ENCODE measurements around the gene NLRP3.

The NLRP3 gene

DNA sequence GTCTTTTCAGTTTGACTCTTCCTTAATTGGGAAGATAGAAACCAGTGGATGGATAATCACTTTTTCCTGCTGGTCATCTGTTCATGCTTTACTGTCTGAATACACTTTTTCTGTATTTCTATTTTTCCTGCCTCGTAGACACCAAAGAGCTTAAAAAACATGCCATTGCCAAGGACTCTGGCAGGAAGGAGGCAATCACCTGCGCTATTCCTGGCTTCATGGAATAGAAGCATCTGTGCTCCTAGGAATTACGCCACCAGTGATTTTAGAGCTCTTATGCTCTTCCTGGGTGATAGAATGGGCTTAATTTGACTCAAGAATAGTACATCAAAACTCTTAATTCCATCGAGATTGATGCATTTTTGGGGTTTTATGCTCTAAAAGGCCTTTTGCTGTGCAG, 26.2 kb downstream of the NLRP3 start:
- TF ChIP-seq, protein P1, sequence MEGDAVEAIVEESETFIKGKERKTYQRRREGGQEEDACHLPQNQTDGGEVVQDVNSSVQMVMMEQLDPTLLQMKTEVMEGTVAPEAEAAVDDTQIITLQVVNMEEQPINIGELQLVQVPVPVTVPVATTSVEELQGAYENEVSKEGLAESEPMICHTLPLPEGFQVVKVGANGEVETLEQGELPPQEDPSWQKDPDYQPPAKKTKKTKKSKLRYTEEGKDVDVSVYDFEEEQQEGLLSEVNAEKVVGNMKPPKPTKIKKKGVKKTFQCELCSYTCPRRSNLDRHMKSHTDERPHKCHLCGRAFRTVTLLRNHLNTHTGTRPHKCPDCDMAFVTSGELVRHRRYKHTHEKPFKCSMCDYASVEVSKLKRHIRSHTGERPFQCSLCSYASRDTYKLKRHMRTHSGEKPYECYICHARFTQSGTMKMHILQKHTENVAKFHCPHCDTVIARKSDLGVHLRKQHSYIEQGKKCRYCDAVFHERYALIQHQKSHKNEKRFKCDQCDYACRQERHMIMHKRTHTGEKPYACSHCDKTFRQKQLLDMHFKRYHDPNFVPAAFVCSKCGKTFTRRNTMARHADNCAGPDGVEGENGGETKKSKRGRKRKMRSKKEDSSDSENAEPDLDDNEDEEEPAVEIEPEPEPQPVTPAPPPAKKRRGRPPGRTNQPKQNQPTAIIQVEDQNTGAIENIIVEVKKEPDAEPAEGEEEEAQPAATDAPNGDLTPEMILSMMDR (IDR thresholded peaks at IDR 0.05): no peak
- no peak for TF ChIP-seq ZFX (IDR thresholded peaks at IDR 0.05; ENCODE audit: borderline replicate concordance)
- no peak overlapping the region for H3K27ac ChIP-seq

DNA sequence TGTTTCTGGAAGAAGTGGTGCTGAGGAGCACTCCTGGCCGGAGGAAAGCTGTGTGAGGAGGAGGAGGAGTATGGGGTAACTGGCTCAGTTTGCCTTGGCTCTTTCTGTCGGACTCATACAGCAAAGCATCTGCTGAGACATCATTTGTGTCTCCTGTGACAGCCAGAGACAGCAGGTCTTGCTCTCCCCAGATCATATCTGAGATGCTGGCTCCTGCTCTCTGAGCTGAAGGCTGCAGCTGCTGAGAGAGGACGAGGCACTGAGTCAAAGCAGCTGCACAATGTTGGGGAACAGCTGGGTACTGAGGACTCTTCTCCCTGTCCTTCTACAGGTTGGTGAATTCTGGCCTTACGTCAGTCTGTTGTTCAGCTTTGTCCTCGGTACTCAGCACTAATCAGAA, 27.7 kb downstream of the NLRP3 start:
- H3K27ac ChIP-seq: no peak overlapping the region
- no peak for TF ChIP-seq ZFX (IDR thresholded peaks at IDR 0.05; ENCODE audit: borderline replicate concordance)
- TF ChIP-seq, protein P1 (IDR thresholded peaks at IDR 0.05): no peak

DNA sequence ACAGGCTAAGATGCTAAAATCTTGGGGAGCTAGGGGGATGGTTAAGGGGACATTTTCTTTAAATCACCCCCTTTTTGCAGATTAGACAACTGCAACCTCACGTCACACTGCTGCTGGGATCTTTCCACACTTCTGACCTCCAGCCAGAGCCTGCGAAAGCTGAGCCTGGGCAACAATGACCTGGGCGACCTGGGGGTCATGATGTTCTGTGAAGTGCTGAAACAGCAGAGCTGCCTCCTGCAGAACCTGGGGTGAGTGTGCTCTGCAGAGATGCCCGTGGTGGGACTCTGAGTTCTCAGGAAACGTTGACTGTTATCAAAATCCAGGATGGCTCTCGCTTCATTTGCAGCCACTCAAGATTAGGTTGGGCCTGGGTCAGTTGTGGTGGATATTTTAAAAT, 28.6 kb downstream of the NLRP3 start:
- no peak overlapping the region for H3K27ac ChIP-seq
- TF ChIP-seq, protein P1 (IDR thresholded peaks at IDR 0.05): no peak
- TF ChIP-seq ZFX (IDR thresholded peaks at IDR 0.05; ENCODE audit: borderline replicate concordance): no peak

DNA sequence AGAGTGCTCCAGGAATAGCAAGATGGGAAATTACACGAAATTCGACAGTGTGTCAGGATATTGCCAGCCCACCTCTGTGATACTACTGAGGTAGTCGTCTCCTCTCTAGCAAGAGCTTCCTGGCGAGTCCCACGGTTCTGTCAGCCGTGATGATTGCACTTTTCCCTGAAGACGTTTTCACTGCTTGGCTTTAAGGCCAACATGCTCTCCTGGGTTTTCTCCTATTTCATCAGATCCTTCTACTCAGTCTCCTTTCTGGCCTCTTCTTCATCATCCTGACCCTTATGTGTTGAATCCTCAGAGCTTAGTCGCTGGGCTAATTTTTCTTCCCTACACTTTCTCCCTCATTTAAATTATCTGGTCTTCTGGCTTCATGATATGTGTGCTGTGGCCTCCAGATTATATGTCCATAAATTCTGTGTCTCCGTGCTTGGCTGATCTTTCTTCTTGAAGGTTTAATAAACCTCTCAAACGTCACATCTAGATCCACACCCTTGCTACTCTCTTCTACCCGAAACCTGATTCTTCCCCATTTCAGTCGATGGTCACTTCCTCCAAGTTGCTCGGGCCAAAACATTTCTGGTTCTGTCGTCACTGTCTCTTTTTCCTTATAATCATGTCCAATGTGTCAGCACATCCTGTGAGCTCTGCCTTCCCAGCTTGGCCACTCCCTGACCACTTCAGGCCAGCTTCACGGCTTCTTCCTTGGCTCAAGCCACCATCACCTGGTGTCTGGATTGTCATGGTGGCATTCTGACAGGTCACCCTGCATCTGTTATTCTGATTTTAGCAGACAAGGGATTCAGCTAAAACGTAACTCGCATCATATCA, 29.8 kb downstream of the NLRP3 start:
- no peak for TF ChIP-seq ZFX (IDR thresholded peaks at IDR 0.05; ENCODE audit: borderline replicate concordance)
- TF ChIP-seq, protein P1 (IDR thresholded peaks at IDR 0.05): no peak
- no peak overlapping the region for H3K27ac ChIP-seq

DNA sequence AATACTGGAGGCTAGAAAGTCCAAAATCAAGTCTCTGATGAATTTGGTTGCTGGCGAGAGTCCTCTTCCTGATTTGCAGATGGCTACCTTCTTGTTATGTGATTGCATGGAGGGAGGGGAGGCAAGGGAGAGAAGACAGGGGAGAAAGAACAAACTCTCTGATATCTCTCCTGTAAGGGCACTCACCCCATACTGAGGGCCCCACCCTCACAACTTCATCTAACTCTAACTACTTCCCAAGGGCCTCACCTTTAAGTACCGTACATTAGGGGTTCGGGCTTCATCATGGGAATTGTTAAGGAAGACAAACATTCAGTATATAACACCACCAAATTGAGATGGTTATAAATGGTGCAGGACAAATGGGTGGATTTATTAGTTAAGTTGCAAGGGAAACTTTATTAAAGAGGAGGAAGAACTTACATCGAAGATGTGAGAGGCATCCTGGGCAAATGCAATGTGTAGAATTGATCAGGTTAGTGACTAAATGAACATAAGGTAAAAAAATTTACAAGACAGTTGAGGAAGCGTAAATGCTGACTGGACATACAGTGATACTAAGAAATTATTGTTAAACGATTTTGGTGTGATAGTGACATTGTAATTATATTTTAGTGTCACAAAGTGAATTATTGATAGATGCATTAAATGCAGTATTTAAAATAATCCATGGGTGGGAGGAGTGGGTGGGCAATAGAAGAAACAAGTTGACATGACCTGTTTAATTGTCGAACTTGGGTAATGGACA, 31.4 kb downstream of the NLRP3 start:
- TF ChIP-seq, protein P1 (IDR thresholded peaks at IDR 0.05): no peak
- TF ChIP-seq ZFX (IDR thresholded peaks at IDR 0.05; ENCODE audit: borderline replicate concordance): no peak
- no peak overlapping the region for H3K27ac ChIP-seq

DNA sequence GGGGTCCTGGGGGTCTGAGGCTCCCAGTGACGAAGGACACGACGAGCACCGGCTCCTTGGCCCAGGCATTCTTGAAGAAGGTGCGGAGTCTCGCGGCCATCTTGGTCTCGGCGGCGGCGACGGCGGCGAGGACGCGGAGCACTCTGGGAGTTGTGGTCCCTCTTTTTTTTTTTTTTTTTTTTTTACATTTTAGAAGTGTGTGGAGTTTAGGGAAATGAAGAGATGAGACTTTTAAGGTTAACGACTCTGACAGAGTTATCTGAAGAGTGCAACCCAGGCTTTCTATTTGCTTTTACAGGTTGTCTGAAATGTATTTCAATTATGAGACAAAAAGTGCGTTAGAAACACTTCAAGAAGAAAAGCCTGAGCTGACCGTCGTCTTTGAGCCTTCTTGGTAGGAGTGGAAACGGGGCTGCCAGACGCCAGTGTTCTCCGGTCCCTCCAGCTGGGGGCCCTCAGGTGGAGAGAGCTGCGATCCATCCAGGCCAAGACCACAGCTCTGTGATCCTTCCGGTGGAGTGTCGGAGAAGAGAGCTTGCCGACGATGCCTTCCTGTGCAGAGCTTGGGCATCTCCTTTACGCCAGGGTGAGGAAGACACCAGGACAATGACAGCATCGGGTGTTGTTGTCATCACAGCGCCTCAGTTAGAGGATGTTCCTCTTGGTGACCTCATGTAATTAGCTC, 32.3 kb downstream of the NLRP3 start:
- no peak for TF ChIP-seq ZFX (IDR thresholded peaks at IDR 0.05; ENCODE audit: borderline replicate concordance)
- TF ChIP-seq, protein P1 (IDR thresholded peaks at IDR 0.05): no peak
- H3K27ac ChIP-seq: no peak overlapping the region
